ENCODE results near the gene PERCC1.

PERCC1 gene

DNA sequence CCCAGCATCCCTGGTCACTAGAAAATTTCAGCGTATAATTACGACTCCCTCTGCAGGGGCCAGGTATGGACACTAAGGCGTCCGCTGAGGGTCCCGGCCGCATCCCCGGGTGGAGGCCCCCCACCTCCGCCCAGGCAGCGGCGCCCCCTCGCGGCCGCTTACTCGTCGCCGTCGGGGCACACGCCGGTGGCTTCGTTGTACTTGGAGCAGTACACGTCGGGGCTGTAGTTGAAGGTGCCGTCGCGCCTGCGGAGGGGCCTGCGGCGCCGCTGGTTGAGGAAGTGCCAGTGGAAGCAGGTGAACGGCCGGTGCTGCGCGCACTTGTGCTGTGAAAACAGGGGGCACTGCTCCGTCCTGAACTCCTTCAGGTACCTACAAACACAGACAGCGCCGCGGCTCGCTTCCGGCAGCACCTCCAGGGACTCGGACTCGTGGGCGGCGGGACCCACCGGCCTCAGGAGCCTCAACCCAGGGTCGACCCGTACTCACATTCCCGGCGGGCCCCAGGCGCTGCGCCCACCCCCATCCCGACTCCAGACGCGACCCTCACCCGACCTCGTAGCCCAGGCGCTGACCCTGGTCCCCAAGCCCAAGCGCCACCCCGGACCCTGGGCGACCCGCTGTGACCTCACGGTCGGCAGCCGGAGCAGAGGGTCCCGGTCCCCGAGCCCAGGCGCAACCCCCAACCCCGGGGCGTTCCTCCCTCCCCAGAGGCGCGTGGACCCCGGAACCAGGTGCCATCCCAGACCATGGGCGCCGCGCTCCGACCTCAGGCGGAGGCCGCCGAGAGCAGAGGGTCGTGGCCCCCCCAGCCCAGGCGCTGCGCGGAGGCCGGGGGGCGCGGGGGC lies 17.0 kb upstream of the PERCC1 start:
- peak; percentile 49 for DNase-seq

GRCh38 chr16:1414532-1415260 lies 16.2 kb upstream of the PERCC1 start, which contains the start of gene UNKL:
TSS of gene UNKL (minus strand) at chr16:1414704. CDS start at chr16:1414691, 13 bp downstream.
- DNase-seq, result peak; percentile 75

GRCh38 chr16:1416521-1416941 lies 14.3 kb upstream of the PERCC1 start:
- DNase-seq, result no peak

GRCh38 chr16:1420111-1420539 lies 10.8 kb upstream of the PERCC1 start:
- no peak for DNase-seq

GRCh38 chr16:1422076-1422475 lies 8.8 kb upstream of the PERCC1 start:
- no peak for DNase-seq

DNA sequence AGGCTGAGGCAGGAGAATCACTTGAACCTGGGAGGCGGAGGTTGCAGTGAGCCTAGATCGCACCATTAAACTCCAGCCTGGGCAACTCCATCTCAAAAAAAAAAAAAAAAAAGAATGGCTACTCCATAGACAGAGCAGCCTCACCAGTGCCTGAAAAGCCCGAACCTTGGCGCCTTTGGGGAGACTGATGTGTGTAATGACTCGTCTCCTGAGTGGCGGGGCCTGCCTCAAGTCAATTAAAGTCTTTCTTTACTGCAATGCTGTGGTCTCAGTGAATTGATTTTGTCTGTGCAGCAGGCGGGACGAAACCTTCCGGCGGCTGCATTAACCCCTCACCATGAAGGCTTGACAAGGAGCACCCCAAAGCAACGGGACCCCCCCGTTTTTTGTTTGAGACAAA lies 6.8 kb upstream of the PERCC1 start:
- DNase-seq, result no peak

DNA sequence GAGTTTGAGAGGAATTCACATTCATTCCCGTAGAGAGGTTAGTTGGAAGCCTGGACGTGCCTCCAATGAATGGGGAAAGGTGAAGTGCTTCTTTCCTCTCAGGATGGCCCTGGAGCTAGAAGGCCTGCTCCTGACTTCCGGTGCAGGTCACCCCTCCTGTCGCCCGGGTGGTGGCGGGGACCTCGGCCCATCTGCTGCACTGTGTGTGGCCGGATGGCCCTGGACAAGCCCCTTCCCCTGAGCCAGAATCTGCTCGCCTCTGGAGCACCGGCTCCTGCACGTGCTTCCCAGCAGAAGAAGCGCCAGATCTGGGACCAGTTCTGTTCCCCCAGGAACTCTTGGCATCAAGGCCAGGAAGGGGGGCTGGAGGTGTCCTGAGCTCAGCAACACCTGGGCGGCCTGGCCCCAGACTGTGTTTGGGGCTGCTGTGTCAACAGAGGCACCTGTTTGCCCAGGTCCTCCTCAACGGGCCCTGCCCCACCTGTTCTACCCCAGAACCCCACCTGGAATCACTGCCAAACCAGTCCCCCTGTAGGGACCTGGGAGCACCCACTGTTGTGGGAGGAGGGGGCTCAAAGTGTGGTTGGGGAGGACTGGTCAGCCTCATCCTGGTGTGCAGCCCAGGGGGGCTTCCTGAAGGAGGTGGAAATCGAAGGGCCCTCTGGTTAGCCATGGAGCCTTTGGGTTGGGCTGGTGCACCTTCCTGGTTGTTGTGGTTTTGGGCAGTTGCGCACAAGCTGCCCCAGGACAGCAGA lies 5.1 kb upstream of the PERCC1 start:
- no peak for DNase-seq

DNA sequence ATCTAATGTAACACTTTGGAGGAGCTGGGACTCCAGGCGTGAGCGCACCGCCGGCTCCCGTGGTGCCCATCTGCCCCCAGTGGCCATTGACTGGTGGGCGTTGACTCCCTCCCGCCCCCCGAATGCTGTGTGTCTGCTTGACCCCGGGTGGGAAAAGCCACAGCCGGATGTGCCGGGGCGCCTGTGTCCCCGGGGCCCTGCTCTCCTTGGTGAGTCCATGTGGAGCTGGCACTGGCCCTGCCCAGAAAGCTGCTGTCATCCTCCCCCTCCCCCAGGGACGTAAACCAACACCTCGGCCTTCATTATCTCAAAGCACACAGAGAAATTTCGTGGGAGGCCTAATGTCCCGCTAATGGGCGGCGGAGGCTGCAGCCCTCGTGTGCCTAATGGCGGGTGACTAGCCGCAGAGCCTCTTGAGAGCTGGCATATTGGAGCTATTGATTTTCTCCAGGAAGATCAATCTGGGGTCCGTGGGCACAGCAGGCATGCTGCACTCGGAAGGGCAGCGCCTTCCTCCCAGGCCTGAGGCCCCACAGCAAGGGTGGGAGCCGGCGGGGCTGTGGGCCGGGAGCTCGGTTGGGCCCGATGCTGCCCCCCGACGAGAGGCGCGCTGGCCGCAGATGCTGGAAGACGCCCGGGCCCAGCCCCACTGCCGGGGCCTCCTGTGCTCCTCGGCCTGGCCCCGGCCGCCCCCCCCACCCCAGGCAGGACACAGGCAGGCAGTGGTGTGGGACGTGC lies 4.0 kb upstream of the PERCC1 start:
- DNase-seq, result no peak

DNA sequence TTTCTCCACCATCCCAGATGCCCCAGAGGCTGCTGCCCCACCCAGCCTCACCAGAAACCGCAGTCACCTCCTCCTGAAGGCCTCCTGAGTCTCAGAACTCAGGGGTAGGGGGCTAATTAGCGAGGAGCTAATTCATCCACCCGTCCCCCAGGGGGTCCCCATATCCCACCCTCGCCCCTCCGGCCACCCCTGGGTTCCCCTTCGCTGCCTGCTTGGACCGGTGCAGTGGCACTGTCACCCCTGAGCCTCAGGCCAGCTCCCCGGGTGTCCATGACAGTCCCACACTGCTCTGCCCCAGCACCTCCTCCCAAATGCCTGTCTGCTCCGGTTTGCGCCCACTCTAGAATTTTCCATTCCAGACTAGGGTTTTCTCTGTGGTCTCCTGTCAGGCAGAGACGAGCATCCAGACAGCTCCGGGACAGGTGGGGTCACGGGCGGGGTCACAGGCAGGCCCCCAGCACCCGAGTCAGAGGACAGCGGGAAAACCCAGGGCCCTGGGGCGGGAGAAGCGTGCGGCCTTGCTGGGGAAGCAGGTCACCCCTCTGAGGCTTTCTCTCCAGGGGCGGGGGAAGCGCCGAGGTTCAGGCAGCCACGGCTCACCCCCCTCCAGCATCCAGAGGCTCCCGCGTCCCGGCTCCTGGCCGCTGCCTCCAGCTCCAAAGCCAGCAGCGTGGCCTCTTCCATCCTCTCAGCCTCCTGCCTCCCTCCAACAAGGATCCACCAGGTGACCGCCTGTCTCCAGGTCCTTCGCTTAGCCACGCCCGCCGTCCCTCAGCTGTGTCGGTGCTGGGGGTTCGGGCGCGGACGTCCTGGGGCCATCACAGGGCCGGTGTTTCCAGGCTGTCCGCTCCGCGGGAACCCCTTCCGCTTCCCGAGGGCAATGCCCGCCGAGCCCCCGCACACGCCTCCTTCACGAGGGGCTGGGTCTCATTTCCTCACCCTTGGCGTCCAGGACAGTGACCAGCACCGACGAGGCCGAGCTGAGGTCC lies 3.1 kb upstream of the PERCC1 start:
- DNase-seq, result no peak

DNA sequence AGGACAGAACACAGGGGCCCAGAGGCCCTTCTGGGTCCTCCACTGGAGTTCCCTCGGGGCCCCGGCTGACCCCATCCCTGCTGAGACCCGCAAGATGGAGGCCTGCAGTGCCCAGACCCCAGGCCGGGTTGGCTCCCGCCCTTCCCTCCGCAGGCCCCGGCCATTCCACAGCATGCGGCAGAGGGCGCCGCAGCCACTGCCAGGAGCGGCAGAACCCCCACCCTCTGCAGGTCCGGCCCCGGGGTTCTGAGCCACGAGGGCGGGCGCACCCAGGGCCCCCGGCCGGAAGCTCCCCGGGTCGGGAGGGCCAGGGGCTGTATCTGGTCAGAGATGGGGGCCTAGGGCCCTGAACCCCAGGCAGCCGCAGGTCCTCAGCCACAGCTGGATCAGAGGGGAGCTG lies 2.4 kb upstream of the PERCC1 start:
- DNase-seq, result peak; percentile 15

DNA sequence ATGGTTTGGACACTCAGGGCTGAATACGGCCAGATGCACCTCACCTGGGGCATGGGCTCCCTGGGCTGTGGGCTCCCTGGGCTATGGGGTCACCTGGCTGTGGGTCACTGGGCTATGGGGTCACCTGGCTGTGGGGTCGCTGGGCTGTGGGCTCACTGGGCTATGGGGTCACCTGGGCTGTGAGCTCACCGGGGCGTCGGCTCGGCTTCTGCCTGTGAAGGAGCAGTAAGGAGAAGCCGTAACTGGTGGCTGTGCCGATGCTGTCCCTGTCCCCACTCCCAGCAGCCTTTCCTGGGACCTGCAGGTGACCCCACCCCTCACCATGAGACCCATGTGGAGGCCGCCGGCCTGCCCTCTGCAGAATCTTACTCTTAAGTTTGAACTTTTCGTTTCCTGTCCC lies 1.9 kb upstream of the PERCC1 start:
- DNase-seq, result no peak

DNA sequence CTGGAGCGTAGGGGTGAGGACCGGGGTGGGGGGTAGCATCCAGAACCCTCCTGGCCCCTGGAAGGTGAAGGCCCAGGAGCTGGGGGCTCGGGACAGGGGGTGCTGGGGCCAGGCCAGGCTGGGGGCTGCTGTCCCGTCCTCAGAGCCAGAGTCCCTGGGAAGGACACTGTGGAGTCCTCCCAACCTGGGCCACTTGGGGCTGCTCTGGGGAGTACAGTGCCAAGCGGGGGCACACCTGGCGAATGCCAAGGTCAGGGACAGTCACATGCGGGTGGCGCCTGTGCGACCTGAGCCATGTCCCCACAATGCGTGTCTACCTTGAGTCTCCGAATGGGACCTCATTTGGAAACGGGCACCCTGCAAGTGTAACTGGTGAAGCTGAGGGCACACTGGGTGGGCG lies 1.2 kb upstream of the PERCC1 start:
- DNase-seq, result no peak

GRCh38 chr16:1430214-1430758 lies 592 bp upstream of the PERCC1 start:
- DNase-seq, result no peak

DNA sequence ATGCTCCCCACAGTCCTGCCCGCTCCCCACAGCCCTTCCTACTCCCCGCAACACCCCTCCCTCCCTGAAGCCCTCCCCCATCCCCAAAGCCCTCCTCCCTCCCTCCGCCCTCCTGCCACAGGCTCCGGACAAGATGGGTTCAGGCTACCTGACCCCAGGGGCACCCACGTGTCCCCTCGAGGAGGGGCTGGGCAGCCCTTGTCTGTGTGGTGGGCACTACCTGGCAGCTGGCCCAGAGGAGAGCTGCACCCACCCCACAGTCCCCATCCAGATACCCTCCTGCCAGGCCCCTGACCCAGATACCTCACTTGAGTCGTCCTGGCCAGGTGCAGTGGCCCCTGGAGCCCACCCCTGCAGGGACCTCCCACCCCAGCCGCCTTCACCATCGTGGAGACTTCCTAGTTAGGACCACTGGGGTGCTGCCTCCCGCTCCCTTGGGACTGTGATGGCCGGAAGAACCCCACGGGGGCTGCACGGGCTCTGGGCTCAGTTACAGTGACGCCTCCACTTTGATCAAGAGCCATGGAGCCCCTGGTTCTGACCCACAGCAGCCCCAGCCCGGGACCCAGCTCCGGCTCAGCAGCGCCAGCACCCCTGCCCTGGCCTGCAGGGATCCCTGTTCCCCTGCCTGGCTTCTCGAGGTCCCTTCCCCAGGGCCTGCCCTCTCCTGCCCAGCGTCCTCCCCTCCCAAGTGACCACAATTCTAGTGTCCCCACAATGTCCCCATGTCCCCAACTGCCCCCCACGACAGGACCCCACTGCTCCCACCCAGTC lies 806 bp downstream of the PERCC1 start:
- no peak for DNase-seq

- no peak for DNase-seq
Measured at GRCh38 chr16:1432388-1433262, 1.7 kb downstream of the PERCC1 start.

DNA sequence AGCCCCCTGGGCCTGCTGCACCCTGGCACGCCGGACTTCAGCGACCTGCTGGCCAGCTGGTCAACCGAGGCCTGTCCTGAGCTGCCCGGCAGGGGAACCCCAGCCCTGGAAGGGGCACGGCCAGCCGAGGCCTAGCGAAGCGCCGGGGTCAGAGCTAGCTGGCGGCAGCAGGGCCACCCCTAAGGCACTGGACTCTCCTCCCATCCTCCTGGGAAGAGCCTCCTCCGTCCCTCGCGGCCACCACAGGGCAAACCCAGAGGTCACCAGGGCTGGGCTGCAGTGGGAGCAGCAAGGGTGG lies 2.3 kb downstream of the PERCC1 start:
- no peak for DNase-seq

- no peak for DNase-seq
Measured at GRCh38 chr16:1433756-1434155, 2.9 kb downstream of the PERCC1 start.

GRCh38 chr16:1434644-1435592 lies 4.0 kb downstream of the PERCC1 start:
- DNase-seq, result no peak
